MV-4-11 (cell line): ENCODE measurements around the gene RAI14.
A peak's percentile ranks its signal among the peaks of the same experiment; 100 is the strongest.
"Not testable (repeated sequence)": the region's sequence is repeated elsewhere in the genome, so short reads cannot be mapped to it uniquely, and the experiment has no call there.

Experiments
- DNase-seq: peaks from one replicate; lab custom pipeline; 2025; lab: John Stamatoyannopoulos, UW

RAI14 gene

DNA sequence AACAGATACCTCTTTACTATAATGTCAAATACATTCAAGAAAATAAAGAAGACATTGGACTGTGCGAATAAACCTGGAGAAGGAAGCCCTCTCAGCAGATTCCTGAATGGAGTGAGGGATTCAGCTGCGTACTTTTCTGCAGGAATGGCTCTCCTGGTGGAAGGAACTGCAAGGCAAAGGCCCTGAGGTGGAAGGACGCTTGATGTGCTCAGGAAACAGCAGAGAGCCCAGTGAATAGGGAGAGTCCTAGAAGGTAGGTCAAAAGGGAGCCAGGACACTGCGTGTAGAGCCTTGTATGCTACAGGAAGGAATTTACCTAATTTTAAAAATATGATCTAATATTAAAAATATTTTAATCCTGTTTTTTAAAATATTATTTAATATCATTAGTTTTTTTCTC is 114.4 kb downstream of the RAI14 start:
- no peak for DNase-seq

DNA sequence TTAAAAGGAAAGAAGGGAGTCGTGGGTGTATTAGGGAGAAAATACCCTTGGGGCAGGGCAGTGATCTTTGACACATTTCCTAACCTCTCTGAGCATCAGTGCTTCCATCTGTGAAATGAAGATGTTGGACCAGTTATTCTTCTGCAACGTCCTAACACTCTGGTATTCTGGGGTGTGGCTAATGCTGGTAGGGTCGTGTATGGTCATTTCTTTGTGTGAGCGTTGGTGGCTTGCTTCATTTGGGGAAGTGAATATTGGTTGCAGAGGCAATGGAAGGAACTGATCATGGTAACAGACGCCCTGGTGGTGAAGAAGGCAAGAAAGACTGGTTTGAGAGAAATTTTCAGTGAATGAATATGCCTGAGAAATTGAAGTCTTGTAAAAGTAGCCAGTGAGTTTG is 114.9 kb downstream of the RAI14 start:
- peak; percentile 96 for DNase-seq

DNA sequence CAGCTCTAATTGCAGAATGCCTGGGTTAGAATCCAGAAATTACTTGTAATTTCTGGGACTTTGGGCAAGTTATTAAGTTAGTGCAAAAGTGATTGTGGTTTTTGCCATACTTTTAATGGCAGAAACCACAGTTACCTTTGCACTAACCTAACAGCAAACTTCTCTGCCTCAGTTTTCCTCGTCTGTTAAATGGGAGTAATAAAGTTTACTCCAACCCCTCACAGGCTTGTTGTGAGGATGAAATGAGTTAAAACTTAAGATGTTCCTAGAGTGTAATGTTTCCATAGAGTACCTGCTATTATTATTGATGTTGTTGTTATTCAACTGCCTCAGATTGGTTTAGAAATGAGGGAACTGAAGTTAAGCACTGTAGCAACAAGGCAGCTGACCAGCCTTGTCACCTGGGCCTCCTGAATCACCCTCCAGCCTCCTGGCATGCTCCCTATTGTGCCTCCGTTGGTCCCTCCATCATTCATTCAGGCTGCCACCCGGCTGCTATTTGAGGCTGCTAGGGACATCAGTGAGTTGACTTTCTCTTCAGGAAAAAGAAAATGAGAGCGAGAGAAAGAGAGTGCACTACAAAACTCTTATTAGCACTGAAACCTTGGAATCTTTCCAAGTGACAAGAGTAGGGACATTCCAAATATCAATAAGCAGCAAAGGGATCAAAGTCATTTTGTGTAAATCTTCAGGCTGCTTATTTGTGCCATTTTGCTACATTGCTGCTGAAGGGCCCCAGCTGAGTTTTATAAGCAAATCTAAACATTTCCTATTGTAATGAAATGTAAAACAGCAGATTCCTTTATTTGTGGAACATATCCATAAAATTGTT is 116.4 kb downstream of the RAI14 start:
- no peak for DNase-seq

DNA sequence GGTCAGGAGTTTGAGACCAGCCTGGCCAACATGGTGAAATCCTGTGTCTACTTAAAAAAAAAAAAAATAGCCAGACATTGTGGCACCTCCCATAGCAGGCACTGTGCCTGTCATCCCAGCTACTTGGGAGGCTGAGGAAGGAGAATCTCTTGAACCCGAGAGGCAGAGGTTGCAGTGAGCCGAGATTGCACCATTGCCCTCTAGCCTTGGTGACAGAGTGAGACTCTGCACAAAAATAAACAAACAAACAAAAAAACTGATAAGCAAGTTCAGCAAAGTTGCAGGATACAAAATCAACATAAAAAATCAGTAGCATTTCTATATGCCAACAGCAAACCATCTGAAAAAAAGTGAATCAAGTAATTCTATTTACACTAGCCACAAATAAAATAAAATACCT is 118.0 kb downstream of the RAI14 start:
- no peak for DNase-seq

DNA sequence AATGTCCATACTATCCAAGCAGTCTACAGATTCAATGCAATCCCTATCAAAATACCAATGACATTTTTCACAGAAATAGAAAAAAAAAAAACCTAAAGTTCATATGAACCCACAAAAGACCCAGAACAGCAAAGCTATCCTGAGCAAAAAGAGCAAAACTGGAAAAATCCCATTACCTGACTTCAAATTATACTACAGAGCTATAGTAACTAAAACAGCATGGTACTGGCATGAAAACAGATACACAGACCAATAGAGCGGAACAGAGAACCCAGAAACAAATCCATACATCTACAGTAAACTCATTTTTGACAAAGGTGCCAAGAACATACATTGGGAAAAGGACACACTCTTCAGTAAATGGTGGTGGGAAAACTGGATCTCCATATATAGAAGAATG is 118.5 kb downstream of the RAI14 start:
- DNase-seq: not testable (repeated sequence)

DNA sequence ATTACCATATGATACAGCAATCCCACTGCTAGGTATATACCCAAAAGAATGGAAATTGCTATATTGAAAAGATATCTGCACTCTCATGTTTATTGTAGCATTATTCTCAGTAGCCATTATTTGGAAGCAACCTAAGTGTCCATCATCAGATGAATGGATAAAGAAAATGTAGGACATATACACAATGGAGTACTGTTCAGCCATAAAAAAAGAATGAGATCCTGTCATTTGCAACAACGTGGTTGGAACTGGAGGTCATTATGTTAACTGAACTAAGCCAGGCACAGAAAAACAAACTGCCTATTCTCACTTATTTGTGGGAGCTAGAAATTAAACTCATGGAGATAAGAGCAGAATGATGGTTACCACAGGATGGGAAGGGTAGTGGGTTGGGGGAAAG is 119.8 kb downstream of the RAI14 start:
- no peak for DNase-seq

DNA sequence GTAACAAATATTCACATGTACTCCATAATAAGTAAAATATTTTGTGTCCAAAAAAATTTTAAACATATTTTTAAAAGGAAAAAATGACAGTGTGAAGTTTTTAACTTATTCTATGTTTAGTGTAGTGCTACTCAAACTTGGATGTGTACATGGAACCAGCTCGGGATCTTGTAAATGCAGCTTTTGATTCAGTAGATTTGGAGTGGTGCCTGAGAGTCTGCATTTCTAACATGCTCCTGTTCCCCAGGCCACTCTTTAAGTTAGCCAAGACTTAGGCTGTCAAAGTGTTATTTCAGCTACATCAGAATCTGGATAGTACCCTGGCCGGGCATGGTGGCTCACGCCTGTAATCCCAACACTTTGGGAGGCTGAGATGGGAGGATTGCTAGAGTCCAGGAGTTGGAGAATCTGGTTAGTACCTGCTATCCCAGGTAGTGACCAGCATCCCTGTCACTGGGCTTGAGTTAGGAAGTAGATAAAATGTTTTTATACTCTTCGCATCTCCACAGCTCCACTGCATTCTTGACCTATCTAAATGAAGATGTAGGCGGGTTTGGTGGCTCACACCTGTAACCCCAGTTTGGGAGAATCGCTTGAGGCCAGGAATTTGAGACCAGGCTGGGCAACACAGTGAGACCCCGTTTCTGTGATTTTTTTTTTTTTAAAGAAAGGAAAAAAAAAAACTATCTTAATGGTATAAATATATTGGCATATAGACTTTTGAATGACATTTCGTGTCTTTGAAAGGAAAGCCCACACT is 122.1 kb downstream of the RAI14 start:
- no peak for DNase-seq

DNA sequence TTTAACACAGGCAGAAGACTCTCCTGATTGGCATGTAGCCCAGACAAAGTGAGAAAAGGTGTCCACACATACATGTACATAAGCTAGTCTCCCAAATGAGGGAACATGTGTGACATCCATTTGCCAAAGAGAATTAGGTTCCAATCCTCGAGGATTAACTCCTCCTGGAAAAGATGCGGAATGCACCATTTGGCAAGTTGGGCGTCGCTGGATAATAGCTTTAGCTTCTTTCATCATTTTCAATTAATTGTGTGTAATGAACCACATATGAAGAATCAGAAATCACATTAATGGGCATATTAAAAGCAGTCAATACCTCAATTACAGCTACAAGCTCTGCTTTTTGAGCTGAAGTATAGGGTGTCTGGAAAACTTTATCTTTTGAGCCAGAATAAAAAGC is 127.8 kb downstream of the RAI14 start:
- DNase-seq: not testable (repeated sequence)

DNA sequence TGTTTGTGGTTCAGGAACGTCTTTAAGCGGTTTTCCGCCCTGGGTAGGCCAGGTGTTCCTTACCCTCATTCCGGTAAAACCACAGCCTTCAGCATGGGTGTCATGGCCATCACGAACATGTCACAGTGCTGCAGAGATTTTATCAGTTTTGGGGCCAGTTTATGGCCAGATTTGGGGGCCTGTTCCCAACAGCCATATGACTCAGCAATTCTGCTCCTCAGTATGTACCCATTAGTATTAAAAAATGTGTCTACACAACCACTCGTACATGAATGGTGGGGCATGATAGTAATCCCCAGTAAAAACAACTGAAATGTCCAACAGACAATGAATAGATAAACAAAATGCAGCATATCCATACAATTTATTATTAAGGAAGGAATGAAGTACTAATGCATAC is 130.9 kb downstream of the RAI14 start:
- no peak for DNase-seq

DNA sequence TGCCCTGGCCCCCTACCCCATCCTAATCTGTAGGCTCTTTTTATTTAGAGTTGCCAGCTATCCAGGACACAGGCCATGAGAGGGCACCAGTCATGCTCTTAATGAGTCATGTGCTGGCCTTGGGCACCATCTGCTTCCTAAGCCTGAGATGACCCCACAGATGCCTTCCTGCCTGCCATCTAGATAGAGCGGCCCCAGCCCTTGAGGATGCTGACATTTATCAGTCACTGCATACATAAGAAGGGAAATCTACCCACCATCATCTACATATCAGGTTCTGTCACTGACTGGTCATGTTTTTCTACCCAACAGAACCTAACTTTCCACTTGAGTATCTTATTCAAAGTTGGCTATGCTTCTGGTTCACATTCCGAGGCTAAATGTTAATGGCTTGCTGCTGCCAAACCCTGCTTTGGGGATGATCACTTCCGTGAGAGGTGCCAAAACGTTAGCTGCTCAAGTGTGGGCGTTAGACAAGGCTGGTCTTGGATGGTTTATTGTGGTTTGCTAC is 132.9 kb downstream of the RAI14 start:
- DNase-seq: no peak

DNA sequence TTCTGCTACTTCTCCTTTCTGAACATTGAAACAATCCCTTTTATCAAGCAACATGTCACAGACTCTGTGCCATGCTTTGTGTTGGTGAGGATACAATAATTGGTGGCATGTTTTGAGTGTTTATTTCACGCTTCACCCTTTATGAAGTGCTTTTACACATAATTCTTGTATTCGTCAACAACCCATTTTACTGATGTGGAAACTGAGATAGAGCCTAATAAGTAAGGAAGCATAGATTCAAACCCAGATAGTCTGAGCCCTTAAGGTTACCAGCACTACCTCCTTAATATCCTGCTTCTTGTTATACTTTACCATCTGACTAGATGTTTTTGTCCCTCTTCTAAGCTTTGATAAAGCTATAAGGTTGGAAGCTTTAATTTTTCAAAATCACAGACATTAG is 133.5 kb downstream of the RAI14 start:
- no peak for DNase-seq

DNA sequence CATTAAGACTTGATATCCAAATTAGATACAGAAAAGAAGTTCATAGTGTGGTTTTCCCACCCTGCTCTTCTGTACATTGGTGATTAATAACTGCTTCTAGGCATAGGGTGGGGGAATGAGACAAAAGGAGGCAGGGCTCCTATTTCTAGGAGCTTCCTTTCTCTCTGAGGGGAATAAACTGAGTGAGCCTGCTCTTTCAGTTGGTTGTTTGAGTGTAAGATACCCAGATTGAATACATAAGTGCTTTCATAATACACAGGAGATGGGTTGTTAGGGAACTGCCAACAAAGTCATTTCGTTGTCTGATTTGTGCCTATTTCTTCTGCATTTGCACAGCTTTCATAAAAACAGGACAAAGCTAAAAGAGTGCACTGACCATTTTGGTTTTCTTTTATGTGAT is 133.9 kb downstream of the RAI14 start:
- DNase-seq: no peak

DNA sequence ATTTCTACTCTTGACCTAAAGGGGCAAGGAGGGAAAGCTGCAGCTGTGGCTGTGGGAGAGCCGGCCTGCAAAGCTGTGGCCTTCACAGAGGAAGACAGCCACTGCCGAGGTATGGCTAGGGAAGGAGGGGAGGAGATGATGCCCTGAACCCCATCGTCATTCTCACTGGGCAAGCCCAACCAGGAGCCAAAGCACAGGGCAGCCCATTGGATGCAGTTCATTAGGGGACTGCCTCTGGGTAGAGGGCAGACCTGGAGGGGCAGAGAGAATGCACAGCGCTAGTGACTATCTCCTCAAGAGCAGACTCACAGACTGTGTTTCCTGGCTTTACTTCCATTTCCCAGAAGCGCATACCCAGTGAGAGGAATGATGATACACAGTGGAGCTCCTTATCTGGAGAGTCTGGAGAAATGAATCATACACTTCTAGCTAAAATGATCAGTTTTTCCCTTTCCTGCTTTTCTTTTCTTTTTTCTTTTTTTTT is 135.7 kb downstream of the RAI14 start:
- no peak for DNase-seq

DNA sequence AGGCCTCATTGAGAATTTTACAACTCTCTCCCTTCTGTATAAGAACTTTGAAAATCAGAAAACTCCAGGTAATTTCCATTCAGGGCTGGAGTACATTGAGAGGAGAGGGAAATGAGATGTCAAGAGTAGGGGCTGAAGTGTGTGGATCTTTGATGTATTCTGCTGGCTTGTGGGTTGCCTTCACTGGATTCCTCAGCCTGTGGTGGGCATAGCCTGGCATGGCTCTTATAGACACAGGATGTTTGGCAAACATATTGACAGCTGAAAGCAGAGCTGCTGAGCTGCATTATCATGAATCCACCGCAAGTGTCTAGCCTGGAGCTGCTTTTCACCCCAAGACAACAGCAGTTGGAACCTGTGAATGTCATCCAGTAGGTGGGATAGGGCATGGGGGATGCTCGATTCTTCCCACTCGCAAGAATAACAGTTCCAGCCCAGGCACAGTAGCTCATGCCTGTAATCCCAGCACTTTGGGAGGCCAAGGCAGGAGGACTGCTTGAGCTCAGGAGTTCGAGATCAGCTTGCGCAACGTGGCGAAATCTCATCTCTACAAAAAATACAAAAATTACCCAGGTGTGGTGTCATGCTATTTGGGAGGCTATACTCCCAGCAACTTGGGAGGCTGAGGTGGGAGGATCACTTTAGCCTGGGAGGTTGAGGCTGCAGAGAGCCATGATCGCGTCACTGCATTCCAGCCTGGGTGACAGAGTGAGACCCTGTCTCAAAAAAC is 146.9 kb downstream of the RAI14 start:
- no peak for DNase-seq

DNA sequence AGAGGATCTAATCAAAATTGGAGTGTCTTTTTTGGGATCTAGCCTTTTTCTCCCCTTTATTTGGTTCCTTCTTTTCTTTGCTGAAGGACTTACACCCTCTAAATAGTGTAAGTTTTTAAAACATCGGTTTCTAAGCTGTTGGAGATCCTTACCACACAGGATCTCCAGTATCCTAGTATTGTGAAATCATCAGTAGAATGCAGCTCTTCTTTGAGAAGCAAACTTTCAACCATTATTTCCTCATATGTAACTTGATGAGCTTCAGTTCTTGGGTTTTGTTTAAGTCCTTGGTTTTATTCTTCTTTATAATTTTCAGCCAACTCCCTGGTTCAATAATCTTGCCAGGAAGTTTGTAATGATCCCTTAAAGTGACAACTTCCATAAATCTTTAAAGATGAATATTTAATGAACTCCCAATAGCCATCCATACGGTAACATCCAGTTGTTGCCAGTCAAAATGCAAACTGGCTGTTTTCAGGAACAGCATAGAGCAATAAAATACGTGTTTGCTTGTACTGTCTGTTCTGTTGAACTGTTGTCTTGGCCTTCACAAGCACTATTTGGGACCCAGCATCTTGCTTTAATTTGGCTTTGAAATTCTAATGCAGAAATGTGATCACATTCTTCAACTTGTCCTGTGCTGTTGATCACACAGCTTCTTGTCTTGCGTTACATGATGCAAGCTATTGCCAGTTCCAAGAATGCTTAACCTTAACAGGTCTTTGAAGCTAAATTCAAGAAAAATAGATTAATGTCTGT is 148.0 kb downstream of the RAI14 start:
- DNase-seq: peak; percentile 86

DNA sequence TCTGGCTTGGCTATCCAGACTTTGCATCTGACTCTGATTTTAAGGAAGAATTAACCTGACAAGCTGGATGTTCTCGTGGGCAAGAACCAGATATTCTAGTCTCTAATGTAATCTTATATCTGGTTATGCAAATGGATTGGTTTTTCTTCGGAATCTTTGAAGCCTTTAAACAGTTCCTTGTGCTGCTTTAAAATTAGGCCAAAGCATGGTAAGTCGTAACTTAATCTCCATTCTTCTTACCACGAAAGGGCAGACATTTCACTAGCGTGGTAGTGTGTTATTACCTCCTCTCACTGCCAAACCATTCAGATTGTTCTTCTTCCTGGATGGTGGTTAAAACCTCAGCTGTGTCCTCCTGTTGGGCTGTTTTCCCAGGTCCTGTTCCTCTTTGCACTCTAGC is 148.8 kb downstream of the RAI14 start:
- peak; percentile 15 for DNase-seq

DNA sequence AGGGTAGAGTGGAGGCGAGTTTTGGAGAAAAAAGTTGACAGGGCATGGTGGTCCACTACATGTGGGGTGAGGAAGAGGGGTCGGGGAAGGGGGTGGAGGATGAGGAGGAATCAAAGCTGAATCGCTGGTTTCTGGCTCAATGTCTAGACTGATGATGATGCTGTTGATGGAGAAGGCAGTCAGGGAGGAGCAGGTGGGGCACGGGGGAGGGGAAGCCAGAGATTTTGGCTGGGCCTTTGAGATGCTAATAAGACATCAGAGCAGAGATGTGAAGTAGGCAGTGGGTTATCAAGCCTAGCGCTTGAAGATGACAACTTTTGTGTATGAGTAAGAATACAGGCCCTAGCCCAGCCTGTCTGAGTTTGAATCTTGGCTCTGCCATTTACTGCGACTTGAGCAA is 150.4 kb downstream of the RAI14 start:
- DNase-seq: no peak

DNA sequence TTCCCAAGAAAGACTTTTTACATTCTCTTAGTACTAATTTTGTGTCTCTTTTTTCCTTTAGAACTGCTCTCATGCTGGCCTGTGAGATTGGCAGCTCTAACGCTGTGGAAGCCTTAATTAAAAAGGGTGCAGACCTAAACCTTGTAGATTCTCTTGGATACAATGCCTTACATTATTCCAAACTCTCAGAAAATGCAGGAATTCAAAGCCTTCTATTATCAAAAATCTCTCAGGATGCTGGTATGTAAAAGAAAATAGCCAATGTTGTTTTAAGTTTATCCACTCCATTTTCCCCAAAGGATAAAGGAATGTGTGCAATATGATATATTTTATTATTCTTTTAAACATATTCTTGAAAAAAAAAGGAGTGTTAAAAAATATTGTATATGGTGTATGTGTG is 155.6 kb downstream of the RAI14 start:
- DNase-seq: no peak

DNA sequence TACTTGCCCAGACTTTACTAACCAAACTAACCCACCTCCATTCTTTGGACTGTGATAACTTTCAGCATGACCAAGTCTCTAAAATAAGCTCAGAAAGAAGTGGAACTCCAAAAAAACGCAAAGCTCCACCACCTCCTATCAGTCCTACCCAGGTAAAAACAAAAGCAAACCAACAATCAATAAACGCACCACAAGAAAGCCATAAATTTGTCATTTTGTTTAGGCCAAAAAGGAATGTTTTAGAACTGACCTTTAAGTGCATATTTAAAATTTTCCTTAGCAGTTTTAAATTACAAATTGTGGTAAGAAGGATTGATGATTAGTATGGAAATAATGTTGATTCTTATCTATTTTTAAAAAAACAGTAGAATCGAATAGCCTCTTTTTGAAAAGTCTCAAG is 157.4 kb downstream of the RAI14 start:
- no peak for DNase-seq

DNA sequence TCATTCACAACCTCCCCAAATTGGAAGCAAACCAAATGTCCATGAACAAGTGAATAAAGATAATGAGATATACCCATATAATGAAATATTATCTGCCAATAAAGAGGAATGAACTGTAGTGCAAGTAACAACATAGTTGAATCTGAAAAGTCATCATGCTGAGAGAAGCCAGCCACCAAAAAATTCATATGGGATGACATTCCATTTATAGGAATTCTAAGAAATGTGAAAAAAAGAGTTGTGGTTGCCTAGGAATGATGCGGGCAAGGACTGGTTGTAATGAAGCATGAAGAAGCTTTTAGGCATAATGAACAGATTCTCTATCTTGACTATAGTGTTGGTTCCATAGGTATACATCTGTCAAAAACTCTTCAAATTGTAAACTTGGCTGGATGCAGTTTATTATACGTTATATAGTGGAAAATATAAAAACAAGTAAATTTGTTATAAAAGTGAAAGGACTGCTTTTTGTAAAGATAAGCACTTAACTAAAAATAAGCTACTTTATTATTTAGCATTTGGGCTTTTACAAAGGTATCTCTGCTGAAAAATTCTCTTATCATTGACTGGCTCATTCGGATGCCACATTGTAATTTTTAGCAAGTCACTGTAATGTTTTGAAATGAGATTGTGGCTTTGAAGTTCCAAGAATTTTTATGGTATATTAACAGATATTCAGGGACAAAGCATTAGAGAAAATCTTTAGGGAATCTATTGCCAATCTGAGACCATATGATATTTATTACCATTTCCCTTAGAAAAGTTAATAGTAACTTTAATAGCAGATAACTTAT is 161.6 kb downstream of the RAI14 start:
- DNase-seq: no peak

DNA sequence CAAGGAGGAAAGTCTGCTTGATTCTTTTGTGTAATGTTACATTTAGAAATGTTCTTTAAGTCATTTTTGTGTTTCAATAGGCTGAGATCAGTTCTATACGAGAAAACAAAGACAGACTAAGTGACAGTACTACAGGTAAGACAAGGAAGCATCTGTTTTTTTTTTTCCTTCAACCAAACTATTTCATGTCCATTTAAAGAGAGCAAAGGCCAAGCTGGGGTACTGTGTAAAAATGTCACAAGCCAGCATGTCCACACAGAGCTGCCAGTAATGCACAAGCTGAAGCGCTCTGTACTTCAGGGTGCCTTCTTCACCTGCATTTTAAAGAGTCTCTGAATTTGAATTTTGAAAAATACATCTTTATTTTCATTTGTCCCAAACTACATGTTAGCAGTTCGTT is 162.6 kb downstream of the RAI14 start:
- no peak for DNase-seq
